Measurements from ENCODE around the gene SERPINB1. TPM values are rescaled to one million over a fixed set of nuclear protein-coding genes. Genes with fewer than 3 reads are reported as not detected.

SERPINB1 gene
- total RNA-seq, 5 donors from 2014 or later (not counting 1 experiment from before 2014, with no cell fraction given) = 40.3 to 60.9 (median 50.7) TPM

GRCh38 chr6:2875359-2876191 is 33.9 kb upstream of the SERPINB1 start:
- POLR2A ChIA-PET = interaction anchor here (0.5 to 1.0 kb wide), 4 partner anchors 8 to 83 kb away, joined by 3 to 6 read pairs (median 5); no protein-coding TSS in a partner anchor

DNA sequence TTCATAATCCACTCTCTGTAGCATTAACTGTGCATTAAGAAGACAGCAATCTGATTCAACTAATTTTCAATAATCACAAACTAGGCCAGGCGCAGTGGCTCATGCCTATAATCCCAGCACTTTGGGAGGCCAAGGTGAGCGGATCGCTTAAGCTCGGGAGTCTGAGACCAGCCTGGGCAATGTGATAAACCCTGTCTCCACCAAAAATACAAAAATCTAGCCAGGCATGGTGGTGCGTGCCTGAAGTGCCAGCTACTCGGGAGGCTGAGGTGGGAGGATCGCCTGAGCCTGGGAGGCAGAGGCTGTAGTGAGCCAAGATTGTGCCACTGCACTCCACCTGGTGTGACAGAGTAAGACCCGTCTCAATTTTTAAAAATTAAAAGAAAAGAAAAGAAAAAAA is 32.0 kb upstream of the SERPINB1 start:
- no CpG with 5 or more reads among the region's 8 CpGs for WGBS (ENCODE audit: insufficient coverage)
- H3K36me3 Mint-ChIP-seq = no peaks in the 10 kb centered on the region
- no peak overlapping the region for H3K4me3 ChIP-seq (ENCODE audit: control insufficient read depth in 1 of 2, extremely low read depth in 1 of 2, low read length in 1 of 2)
- peak overlapping the region; percentile 20 to 70 for H3K27ac Mint-ChIP-seq
- H3K4me1 ChIP-seq (ENCODE audit: control insufficient read depth in 1 of 2, extremely low read depth in 1 of 2, insufficient read depth in 2 of 2, low read length in 2 of 2) = peaks cover 20 to 42% of the 10 kb centered on the region in 2 experiments
- no peaks in the 10 kb centered on the region for H3K27me3 ChIP-seq (replicated peaks in 1 of 2; ENCODE audit: control insufficient read depth in 2 of 2, extremely low read depth in 1 of 2, insufficient read depth in 2 of 2, low read length in 1 of 2)
- POLR2A ChIA-PET = no interaction called here
- H3K9me3 ChIP-seq = no peaks in the 10 kb centered on the region
- ATAC-seq (replicated peaks in 1 of 4) (no peak), DNase-seq (no peak)
- H3K4me3 Mint-ChIP-seq = peak overlapping the region in 1 of 3 donors; percentile 66
- H3K36me3 ChIP-seq (ENCODE audit: control insufficient read depth in 2 of 2, extremely low read depth in 1 of 2, insufficient read depth in 1 of 2, low read length in 1 of 2) = no peaks in the 10 kb centered on the region
- no peak overlapping the region for H3K27ac ChIP-seq (ENCODE audit: low read length)
- CTCF ChIA-PET = no interaction called here
- H3K9me3 Mint-ChIP-seq = no peaks in the 10 kb centered on the region
- H3K27me3 Mint-ChIP-seq = no peaks in the 10 kb centered on the region
- H3K4me1 Mint-ChIP-seq = peaks cover 59 to 67% (median 65%) of the 10 kb centered on the region in 3 donors

More at GRCh38 chr6:2875359-2876191, 33.9 kb upstream of the SERPINB1 start:
- Mint-ChIP-seq H3K36me3 (no peaks in the 10 kb centered on the region), H3K27ac (peak overlapping the region; percentile 94 to 96), H3K9me3 (no peaks in the 10 kb centered on the region), H3K4me3 (peak overlapping the region; percentile 66 to 84 (median 82)), H3K27me3 (no peaks in the 10 kb centered on the region), H3K4me1 (peaks cover 68 to 77% (median 75%) of the 10 kb centered on the region in 3 donors)
- peak overlapping the region; percentile 73 to 79 for H3K4me3 ChIP-seq (ENCODE audit: control insufficient read depth in 1 of 2, extremely low read depth in 1 of 2, low read length in 1 of 2)
- under 1% methylated on average over 54 of the region's 73 CpGs for WGBS (ENCODE audit: insufficient coverage)
- peaks cover 27 to 42% of the 10 kb centered on the region in 2 experiments for H3K4me1 ChIP-seq (ENCODE audit: control insufficient read depth in 1 of 2, extremely low read depth in 1 of 2, insufficient read depth in 2 of 2, low read length in 2 of 2)
- peak overlapping the region; percentile 89 for H3K27ac ChIP-seq (ENCODE audit: low read length)
- H3K9me3 ChIP-seq = no peaks in the 10 kb centered on the region
- ATAC-seq (replicated peaks in 1 of 4) (peak; percentile 68 to 75 (median 74)), DNase-seq (peak in 31 of 35 experiments; percentile 34 to 71 (median 49))
- CTCF ChIA-PET = interaction anchor here in 1 of 2 donors (0.6 to 2.2 kb wide), 2 partner anchors 13 to 29 kb away, joined by 3 to 15 read pairs; no protein-coding TSS in a partner anchor
- H3K27me3 ChIP-seq (replicated peaks in 1 of 2; ENCODE audit: control insufficient read depth in 2 of 2, extremely low read depth in 1 of 2, insufficient read depth in 2 of 2, low read length in 1 of 2) = no peaks in the 10 kb centered on the region
- H3K36me3 ChIP-seq (ENCODE audit: control insufficient read depth in 2 of 2, extremely low read depth in 1 of 2, insufficient read depth in 1 of 2, low read length in 1 of 2) = no peaks in the 10 kb centered on the region

GRCh38 chr6:2872423-2873358 is 31.0 kb upstream of the SERPINB1 start:
- DNase-seq = no peak
- no peak overlapping the region for H3K27ac ChIP-seq (ENCODE audit: low read length)
- peak overlapping the region; percentile 53 to 82 for H3K27ac Mint-ChIP-seq

GRCh38 chr6:2871953-2872352 is 30.3 kb upstream of the SERPINB1 start:
- no peak overlapping the region for H3K27ac ChIP-seq (ENCODE audit: low read length)
- no peaks in the 10 kb centered on the region for H3K27me3 ChIP-seq (replicated peaks in 1 of 2; ENCODE audit: control insufficient read depth in 2 of 2, extremely low read depth in 1 of 2, insufficient read depth in 2 of 2, low read length in 1 of 2)
- H3K36me3 ChIP-seq (ENCODE audit: control insufficient read depth in 2 of 2, extremely low read depth in 1 of 2, insufficient read depth in 1 of 2, low read length in 1 of 2) = no peaks in the 10 kb centered on the region
- no CpG with 5 or more reads among the region's 2 CpGs for WGBS (ENCODE audit: insufficient coverage)
- H3K4me1 Mint-ChIP-seq = peaks cover 48 to 54% (median 54%) of the 10 kb centered on the region in 3 donors
- no peak overlapping the region for H3K4me3 Mint-ChIP-seq
- no peaks in the 10 kb centered on the region for H3K27me3 Mint-ChIP-seq
- H3K27ac Mint-ChIP-seq = no peak overlapping the region
- ATAC-seq (replicated peaks in 1 of 4) (no peak), DNase-seq (no peak)
- ChIA-PET POLR2A (interaction anchor here in 1 of 2 donors (0.7 kb wide), 1 partner anchor 121 kb away, joined by 3 read pairs; no protein-coding TSS in a partner anchor), CTCF (no interaction called here)
- H3K9me3 Mint-ChIP-seq = no peaks in the 10 kb centered on the region
- H3K9me3 ChIP-seq = no peaks in the 10 kb centered on the region
- H3K4me1 ChIP-seq (ENCODE audit: control insufficient read depth in 1 of 2, extremely low read depth in 1 of 2, insufficient read depth in 2 of 2, low read length in 2 of 2) = peaks cover 11 to 28% of the 10 kb centered on the region in 2 experiments
- H3K4me3 ChIP-seq (ENCODE audit: control insufficient read depth in 1 of 2, extremely low read depth in 1 of 2, low read length in 1 of 2) = no peak overlapping the region
- no peaks in the 10 kb centered on the region for H3K36me3 Mint-ChIP-seq

More at GRCh38 chr6:2872423-2873358, 31.0 kb upstream of the SERPINB1 start:
- H3K4me1 ChIP-seq (ENCODE audit: control insufficient read depth in 1 of 2, extremely low read depth in 1 of 2, insufficient read depth in 2 of 2, low read length in 2 of 2) = peaks cover 17 to 35% of the 10 kb centered on the region in 2 experiments
- Mint-ChIP-seq H3K4me3 (no peak overlapping the region), H3K4me1 (peaks cover 54 to 62% (median 61%) of the 10 kb centered on the region in 3 donors), H3K9me3 (no peaks in the 10 kb centered on the region), H3K27me3 (no peaks in the 10 kb centered on the region), H3K36me3 (no peaks in the 10 kb centered on the region)
- CTCF ChIA-PET = no interaction called here
- POLR2A ChIA-PET = no interaction called here
- H3K4me3 ChIP-seq (ENCODE audit: control insufficient read depth in 1 of 2, extremely low read depth in 1 of 2, low read length in 1 of 2) = no peak overlapping the region
- ATAC-seq (replicated peaks in 1 of 4) = no peak
- no peaks in the 10 kb centered on the region for H3K9me3 ChIP-seq
- no peaks in the 10 kb centered on the region for H3K36me3 ChIP-seq (ENCODE audit: control insufficient read depth in 2 of 2, extremely low read depth in 1 of 2, insufficient read depth in 1 of 2, low read length in 1 of 2)
- 90% methylated on average over 3 of the region's 7 CpGs for WGBS (ENCODE audit: insufficient coverage)
- H3K27me3 ChIP-seq (replicated peaks in 1 of 2; ENCODE audit: control insufficient read depth in 2 of 2, extremely low read depth in 1 of 2, insufficient read depth in 2 of 2, low read length in 1 of 2) = no peaks in the 10 kb centered on the region

GRCh38 chr6:2871102-2871501 is 29.4 kb upstream of the SERPINB1 start:
- no CpG with 5 or more reads among the region's 2 CpGs for WGBS (ENCODE audit: insufficient coverage)

More at GRCh38 chr6:2871102-2871501, 29.4 kb upstream of the SERPINB1 start:
- H3K27ac Mint-ChIP-seq = no peak overlapping the region
- DNase-seq (no peak), ATAC-seq (replicated peaks in 1 of 4) (no peak)
- H3K4me1 Mint-ChIP-seq = peaks cover 40 to 52% (median 51%) of the 10 kb centered on the region in 3 donors
- Histone ChIP-seq H3K27ac (ENCODE audit: low read length) (no peak overlapping the region), H3K9me3 (no peaks in the 10 kb centered on the region), H3K4me1 (ENCODE audit: control insufficient read depth in 1 of 2, extremely low read depth in 1 of 2, insufficient read depth in 2 of 2, low read length in 2 of 2) (peaks cover 3 to 23% of the 10 kb centered on the region in 2 experiments), H3K36me3 (ENCODE audit: control insufficient read depth in 2 of 2, extremely low read depth in 1 of 2, insufficient read depth in 1 of 2, low read length in 1 of 2) (no peaks in the 10 kb centered on the region), H3K4me3 (ENCODE audit: control insufficient read depth in 1 of 2, extremely low read depth in 1 of 2, low read length in 1 of 2) (no peak overlapping the region), H3K27me3 (replicated peaks in 1 of 2; ENCODE audit: control insufficient read depth in 2 of 2, extremely low read depth in 1 of 2, insufficient read depth in 2 of 2, low read length in 1 of 2) (no peaks in the 10 kb centered on the region)
- no peak overlapping the region for H3K4me3 Mint-ChIP-seq
- ChIA-PET POLR2A (interaction anchor here in 1 of 2 donors (0.7 kb wide), 1 partner anchor 122 kb away, joined by 3 read pairs; no protein-coding TSS in a partner anchor), CTCF (interaction anchor here in 1 of 2 donors (0.7 kb wide), 1 partner anchor 34 kb away, joined by 4 read pairs; no protein-coding TSS in a partner anchor)
- no peaks in the 10 kb centered on the region for H3K36me3 Mint-ChIP-seq
- H3K9me3 Mint-ChIP-seq = no peaks in the 10 kb centered on the region
- H3K27me3 Mint-ChIP-seq = no peaks in the 10 kb centered on the region
